ENCODE data around the gene ACOT11. TPM values are rescaled to one million over a fixed set of nuclear protein-coding genes. Genes with fewer than 3 reads are reported as not detected.

The ACOT11 gene
- total and polyA plus RNA-seq, 2 of the 13 experiments (the other 11 are each of a cell fraction or from before 2014, with no cell fraction given), result 2.6 to 3.3 TPM

- TF ChIP-seq RERE (CRISPR knock-in tag; IDR thresholded peaks at IDR 0.05; ENCODE audit: low read depth) (no peak), JDP2 (CRISPR knock-in tag; IDR thresholded peaks at IDR 0.05; ENCODE audit: borderline replicate concordance) (no peak), BRD4 (CRISPR knock-in tag; IDR thresholded peaks at IDR 0.05) (peak; percentile 71), IKZF4 (CRISPR knock-in tag; IDR thresholded peaks at IDR 0.05; ENCODE audit: borderline replicate concordance, low read depth, not compliant biosample characterization) (no peak), RORA (CRISPR knock-in tag; IDR thresholded peaks at IDR 0.05) (no peak), ZNF773 (CRISPR knock-in tag; IDR thresholded peaks at IDR 0.05; ENCODE audit: borderline replicate concordance) (no peak), SIN3A (IDR thresholded peaks at IDR 0.05; ENCODE audit: borderline replicate concordance, low read depth, low read length) (no peak), ZNF557 (CRISPR knock-in tag; IDR thresholded peaks at IDR 0.05) (no peak), ATF5 (CRISPR knock-in tag; IDR thresholded peaks at IDR 0.05; ENCODE audit: low read depth) (no peak), SNAI1 (CRISPR knock-in tag; IDR thresholded peaks at IDR 0.05; ENCODE audit: borderline replicate concordance) (no peak), MEIS1 (CRISPR knock-in tag; IDR thresholded peaks at IDR 0.05; ENCODE audit: borderline replicate concordance) (no peak), ZNF556 (CRISPR knock-in tag; IDR thresholded peaks at IDR 0.05; ENCODE audit: borderline replicate concordance) (no peak), ZNF512B (CRISPR knock-in tag; IDR thresholded peaks at IDR 0.05; ENCODE audit: borderline replicate concordance) (no peak), ZZZ3 (CRISPR knock-in tag; IDR thresholded peaks at IDR 0.05; ENCODE audit: borderline replicate concordance) (no peak), HOMEZ (CRISPR knock-in tag; IDR thresholded peaks at IDR 0.05; ENCODE audit: low read depth) (no peak), MZF1 (CRISPR knock-in tag; IDR thresholded peaks at IDR 0.05; ENCODE audit: borderline replicate concordance) (no peak), ETV5 (CRISPR knock-in tag; IDR thresholded peaks at IDR 0.05; ENCODE audit: borderline replicate concordance) (no peak), SP1 (IDR thresholded peaks at IDR 0.05) (no peak), SP1 (CRISPR knock-in tag; IDR thresholded peaks at IDR 0.05) (no peak)
Observed at GRCh38 chr1:54542120-54542961, 5.7 kb upstream of the ACOT11 start (continued).

All from HepG2 (cell line).